Stimulated activated CD4-positive, alpha-beta T cell treated with anti-CD3 and anti-CD28 coated beads, Interleukin-1b, Interleukin-23, amount 100 ng/mL, for 48 hours (primary cell): ENCODE measurements around the gene TLE3.

Experiments
- DNase-seq: peaks from one replicate; pipeline ENCODE4 v3.0.0-alpha.2; 2020

Gene TLE3

GRCh38 chr15:70060993-70061305 is 36.8 kb downstream of the TLE3 start:
- DNase-seq, result no peak

GRCh38 chr15:70060214-70060992 is 37.3 kb downstream of the TLE3 start:
- DNase-seq, result no peak

GRCh38 chr15:70059476-70060213 is 38.1 kb downstream of the TLE3 start:
- no peak for DNase-seq

- no peak for DNase-seq
Measured at GRCh38 chr15:70058642-70059360, 38.9 kb downstream of the TLE3 start.

GRCh38 chr15:70057931-70058641 is 39.6 kb downstream of the TLE3 start:
- no peak for DNase-seq

DNA sequence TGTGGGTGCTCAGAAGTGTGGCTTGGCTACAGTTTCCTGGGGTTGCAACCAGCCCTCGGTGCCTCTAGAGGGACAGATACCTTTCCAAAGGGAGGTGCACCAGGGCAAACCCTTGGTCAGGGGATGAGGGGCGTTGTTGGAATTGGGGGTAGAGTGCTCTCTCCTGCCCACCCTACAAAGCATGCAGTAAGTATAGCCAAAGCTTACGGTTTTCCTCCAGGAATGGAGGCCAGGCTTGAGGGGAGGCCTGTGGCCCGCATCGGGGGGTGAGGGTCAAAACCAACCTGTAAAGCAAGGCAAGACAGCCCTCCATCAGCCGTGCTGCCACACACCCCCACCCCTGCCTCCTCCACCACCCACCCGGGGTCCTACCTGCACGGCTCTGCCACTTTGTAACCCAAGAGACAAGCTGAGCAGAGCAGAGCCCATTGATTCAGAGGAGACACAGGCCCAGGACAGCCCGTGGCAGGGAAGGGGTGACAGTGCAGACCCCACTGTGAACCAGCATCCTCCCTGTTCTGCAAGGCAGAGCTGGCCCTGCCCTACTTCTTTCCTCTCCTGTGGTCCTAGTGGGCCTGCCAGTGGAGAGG is 41.5 kb downstream of the TLE3 start:
- DNase-seq, result no peak

DNA sequence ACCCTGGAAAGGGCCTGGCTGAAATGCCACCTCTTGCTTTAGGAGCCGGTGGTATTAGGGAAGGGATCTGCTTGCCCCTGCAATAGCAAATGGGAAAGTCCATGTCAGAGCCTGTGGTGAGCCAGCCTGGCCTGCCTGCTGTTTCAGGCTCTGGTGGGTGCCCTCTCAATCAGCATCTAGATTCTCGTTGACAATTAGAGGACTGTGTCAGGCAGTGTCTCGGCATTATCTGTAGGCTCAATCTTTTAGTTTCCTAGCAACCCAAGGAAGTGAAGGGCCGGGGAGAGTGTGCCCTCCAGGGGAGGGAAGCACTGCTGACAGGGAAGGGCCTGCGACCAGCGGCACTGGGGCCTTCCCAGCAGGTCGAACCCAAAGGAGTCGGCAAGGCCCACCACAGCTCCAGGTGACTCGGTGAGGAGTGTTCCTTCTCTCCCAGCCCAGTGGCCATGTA is 42.1 kb downstream of the TLE3 start:
- no peak for DNase-seq

DNA sequence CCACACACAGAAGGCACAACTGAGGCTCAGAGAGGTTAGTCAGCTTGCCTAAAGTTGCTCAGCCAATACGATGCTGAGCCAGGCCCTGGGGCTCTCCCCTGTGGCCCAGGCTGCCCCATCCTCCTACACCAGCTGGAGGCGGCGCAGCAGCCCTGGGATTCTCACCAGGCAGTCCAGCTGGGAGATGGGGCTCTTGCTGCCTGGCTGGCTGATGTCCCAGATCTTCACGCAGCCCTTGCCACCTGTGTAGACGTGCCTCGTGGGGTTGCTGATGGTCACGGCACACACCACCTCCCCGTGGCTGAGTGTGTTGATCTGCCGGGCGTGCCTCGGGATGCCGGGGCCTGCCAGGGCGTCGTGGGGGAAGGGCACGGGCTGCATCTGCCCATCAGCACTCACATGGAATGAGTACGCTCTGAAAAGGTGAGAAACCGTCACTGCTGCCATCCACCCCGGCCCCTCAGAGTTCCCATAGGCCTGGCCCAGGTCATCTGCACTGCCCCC is 42.8 kb downstream of the TLE3 start:
- DNase-seq, result no peak

GRCh38 chr15:70054366-70054765 is 43.4 kb downstream of the TLE3 start:
- no peak for DNase-seq

- no peak for DNase-seq
Measured at GRCh38 chr15:70053716-70054229, 43.9 kb downstream of the TLE3 start.

GRCh38 chr15:70053001-70053715 is 44.6 kb downstream of the TLE3 start:
- no peak for DNase-seq

DNA sequence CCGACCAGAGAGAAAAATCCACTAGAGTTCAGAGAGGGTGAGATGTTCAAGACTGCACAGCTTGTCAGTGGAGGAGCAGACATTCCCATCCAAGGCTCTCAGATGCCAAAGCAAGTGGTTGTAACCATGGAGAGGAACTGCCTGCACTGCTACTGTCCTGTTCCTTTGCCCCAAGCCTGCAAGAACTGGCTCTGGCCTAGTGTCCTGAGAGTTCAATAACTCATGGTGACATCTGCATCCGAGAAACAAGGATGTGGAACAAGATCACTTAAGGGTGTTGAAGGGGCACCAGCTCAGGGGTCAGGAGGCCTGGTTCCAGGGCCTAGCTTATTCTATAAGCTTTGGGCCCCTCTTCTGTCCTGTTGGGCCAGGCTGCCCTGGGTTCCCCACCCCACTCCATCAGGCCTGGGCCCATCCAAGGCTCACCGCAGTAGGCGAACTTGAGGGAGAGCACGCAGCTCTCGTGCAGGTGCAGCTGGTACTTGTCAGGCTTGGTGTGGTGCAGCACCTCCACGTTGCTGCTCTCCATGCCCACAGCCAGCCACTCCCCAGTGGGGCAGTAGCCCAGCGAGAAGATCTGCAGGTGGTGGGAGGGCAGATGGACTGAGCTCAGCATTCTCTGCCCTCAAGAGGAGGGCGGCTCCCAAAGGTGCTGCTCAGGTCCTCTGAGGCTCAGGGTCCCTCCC is 45.6 kb downstream of the TLE3 start:
- no peak for DNase-seq

GRCh38 chr15:70050970-70051369 is 46.7 kb downstream of the TLE3 start:
- no peak for DNase-seq

DNA sequence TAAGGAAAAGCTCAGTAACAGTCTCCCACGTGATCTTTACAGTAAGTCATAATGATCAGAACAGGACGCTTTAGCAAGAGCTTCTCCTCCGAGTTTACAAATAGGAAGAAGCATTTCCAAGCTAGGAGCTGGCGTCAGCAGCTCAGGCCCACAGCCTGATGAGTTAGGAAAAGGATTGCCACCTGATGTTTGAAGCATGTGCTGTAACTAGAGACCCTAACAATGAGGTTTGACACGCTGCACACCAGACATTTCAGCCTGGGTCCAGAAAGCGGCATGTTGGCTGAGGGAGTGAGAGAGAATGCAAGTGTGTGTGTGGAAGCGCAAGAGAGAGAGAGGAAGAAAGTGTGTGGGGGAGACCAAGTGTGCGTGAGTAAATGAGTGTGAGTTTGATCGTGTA is 47.3 kb downstream of the TLE3 start:
- DNase-seq, result no peak

DNA sequence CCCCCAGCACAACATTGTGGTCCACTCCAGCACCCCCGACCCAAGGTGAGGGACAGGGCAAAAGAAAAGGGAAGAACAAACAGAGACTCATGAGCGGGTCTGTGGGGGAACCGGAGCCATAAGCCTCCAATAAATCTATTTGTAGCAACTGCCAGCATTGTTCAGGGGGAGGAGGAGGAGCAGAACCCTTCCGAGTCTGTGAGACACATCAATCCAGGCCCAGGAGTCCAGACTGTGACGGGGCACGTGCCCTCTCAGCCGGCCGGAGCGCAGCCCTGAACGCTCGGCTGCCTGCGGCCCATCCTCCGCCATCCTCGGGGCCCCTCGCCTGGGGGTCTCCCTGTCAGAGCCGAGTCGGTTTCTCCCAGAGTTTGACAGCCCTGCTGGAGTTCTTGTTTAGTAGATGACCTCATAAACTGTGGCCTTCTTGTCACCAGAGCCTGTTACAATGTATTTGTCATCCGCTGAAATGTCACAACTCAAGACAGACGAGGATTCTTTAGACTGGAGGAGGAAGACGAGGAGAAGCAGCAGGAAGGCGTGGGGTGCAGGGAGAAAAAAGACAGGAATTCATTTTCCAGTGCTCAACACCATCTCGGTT is 47.9 kb downstream of the TLE3 start:
- DNase-seq, result no peak

DNA sequence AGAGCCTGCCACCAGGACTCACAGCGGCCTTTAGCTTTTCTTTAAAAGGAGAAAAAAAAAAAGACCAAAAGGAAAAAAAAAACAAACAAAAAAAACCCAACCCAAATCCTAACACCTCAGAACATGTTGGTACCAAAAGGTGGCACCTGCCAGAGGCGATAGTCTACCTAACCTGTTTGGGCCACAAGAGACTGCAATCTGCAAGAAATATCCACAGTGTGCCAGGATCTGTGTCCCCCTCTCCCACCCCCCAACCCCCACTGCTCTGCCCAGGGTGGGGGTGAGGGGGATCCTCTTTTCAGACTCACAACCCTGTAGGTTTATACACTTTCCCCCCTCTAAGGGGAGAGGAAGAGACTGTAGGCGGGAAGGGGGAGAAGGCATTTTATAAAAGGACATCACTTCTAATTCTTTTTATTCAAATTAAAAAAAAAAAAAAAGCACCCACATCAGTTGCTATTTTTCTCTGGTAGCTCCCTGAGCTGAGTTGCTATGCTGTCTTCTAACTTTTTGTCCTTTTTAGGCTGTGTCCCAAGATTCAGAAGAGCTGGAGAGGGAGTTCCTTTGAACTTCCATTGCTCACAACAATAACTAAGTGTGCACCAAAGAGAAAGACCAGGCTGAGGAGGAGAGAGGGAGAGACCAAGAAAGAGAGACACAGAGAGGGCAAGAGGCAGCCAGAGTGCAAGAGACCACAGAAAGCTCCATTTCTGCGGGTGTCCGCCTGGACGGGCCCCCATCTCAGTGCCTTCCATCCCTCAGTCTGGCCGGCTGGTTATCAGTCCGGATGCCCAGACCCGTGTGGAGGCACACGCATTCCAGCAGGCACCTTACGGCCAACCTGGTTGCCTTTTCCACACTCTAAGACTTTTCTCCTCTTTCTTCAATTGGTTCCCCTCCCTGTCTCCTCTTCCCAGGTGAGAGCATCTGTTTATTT is 48.9 kb downstream of the TLE3 start:
- DNase-seq, result no peak

GRCh38 chr15:70048198-70048565 is 49.5 kb downstream of the TLE3 start:
- no peak for DNase-seq

DNA sequence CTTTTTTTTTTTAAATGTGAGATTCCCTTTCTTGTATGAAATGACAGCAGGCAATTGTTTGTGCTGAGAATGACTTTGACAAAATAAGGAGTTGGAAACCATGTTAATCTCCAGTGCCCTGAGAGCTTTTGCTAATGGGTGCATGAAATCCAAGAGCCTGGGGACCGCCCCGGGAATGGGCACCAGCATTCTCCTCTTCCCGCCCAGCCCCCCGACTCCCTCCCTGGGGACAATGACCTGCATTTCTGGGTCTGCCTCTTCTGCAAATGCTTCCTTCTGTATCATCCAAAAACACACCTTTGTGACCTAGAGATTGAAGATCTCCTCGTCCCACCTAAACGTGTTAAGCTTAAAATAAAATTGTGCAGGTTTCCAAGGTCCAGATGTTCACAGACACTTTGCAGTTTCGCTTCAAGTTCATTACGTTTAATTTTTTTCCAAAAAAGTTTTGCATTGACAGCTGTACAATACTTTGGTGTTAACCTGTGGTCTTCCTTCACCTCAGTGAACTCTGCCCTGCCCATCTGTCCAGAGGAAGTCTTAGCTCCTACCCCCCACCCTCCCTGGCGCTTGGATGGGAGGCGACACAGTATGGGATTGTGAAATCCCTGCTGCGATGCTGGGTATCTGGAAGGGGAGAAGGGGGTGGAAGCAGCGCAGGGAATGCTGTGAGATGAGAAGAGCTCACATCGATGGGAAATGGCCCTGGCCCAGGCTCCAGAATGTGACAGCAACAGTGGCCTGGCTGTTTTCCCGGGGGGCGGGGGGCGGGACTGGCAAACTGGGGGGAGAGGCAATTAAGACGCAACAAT is 50.1 kb downstream of the TLE3 start:
- no peak for DNase-seq
